Activated naive CD4-positive, alpha-beta T cell treated with anti-CD3 and anti-CD28 coated beads, Interleukin-2, amount 50 U/mL, for 16 hours (primary cell): ENCODE data around the gene CXXC5.

ENCODE experiments used
- DNase-seq: peaks from one replicate; pipeline ENCODE4 v3.0.0-alpha.2; 2020

The CXXC5 gene

GRCh38 chr5:139638736-139639618, 9.2 kb upstream of the CXXC5 start:
- peak; percentile 9 for DNase-seq

DNA sequence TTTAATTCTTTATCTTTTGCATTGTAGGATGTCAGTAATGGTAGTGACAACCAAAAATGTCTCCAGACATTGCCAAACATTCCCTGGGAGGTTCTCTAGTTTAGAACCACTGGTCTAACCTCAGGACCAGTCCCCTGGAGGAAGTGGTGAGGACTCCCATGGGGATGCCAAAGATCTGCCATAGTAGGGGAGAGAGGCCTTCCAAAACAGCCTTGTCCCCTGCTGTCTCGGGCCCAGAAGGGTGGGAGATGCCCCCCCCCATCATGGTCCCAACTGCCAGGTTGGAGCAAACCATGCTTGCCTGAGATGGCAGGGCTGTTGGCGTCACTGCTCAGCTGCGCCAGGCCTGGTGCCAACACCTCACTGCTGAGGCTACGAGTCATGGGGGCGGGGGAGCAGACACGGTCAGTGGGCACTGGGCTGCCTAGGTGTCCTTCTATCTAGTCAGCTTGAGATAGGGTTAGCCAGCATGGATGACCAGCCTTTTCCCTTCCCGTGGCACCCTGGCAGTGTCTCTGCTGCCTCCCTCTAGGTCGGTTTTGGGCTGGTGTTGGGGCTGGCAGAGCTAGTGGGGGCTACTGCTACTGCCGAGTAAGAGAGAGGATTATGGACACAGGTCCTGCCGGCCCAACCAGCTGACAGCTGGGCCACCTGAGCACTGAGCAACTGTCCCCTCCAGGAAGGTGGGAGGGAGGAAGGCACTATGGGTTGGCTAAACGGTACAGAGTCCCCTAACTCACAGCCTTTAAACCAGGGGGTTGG, 8.3 kb upstream of the CXXC5 start:
- peak; percentile 12 for DNase-seq

DNA sequence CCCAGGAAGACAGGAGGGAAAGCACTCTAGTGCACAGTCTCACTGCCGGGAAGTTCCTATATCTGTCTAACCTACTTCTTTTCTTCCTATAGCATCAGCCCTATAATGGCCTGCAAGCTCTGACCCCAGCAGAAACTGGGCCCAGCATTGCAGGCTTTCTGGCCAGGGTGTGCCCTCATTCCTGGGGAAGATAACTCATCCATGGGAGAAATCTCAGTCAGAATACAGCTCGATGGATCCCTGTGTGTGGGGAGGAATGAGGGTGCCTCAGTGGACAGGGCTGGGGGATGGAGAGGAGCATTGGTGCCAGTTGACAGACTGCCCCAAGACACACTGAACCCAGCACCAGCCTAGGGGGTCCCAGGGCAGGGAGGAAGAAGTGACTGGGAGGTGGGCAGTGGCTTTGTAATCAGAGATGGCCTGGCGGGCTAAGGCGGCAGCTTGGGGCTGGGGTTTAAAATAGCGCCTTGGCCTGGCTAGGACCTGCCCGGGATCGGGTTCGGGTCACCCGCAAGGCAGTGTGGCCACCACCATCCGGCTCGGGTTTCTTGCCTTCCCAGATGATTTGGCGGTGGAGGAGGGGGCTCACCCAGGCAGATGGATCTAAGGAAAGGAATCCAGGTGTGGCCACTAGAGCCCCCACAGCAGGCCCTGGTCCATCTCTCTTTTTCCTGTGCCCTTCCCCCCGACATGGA, 7.6 kb upstream of the CXXC5 start:
- DNase-seq = peak; percentile 5

DNA sequence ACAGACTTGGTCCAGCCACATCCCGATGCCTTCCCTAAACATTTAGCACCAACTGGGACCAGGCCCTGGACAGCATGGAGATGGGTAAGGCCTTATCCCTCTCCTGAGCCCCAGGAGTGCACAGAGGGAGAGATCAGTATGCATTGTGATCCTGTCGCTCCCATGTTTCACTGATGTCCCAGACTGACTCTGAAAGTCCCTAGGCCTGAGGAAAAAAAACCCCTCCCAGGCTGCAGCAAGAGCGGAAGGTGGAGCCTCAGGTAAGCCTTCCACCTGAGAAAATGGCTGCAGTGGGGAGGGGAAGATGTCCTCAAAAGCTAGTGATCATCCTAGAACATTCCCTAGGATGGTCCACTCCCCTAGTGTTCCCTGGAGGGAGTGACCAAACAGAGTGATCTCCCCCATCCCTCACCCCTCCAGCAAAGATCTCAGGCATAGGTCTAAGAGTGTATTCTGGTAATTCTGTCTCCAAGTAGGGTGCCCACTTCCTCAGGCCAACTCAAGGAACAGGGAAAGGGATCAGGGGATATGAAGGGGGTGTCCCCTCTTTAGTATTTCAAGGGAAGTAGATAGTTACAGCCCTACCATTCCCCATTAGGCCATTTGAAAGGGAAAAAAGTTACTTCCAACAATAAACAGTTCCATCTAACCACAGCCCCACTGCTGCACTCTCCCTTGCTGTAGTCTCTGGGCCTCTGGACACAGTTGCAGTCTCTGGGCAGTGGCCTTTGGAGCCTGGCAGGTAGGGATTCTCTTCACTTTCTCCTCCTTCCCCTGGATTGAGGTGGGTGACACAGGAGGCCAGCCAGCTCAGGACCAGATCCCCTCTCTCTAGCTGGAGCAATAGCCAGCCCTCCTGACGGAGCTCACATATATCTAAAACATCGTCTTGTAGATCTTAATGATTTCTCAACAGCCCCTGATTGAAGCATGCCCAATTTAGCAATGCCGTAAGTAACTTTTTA, 6.8 kb upstream of the CXXC5 start:
- peak; percentile 1 for DNase-seq

DNA sequence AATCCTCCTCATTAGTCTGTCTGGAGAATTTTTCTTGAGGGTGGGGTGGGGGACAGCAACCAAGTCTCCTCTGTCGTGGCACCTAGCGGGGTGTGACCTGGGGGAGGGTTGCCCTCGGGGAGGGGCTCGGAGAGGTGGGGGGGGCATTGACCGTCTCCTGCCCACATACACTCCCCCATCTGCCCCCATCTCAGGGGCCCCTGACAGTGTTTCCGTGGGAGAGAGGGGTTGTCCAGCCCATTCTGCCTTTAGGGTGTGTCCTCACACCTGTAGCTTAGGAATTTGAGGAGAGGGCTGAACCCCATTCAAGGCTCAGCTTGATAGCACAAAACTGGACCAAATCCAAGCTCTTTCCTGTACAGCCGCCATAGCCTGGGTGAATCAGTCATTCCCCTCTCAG, 5.9 kb upstream of the CXXC5 start:
- DNase-seq = peak; percentile 1

- DNase-seq = peak; percentile 7
These were observed 5.0 kb upstream of the CXXC5 start for GRCh38 chr5:139642891-139643871.

DNA sequence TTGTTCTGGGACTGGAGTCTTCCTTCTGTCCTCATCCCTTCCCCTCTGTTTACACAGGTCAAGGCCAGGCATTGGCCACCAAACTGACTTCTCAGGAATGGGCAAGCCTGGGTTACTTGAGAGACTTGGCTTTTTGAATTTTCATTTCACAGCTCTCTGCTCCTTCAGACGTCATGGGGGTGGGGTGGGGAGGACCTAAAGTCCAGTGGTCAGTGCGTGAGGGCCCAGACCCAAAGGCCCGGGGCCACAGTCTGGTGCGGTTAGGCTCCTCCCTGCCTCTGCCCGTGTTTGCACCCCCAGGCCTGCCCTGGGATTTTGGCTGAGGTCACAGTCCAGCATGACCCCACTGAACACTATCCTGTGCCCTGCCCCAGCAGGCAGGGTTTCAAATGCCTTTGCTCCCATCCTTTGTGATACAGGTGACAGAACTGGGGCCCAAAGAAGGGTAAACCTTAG, 4.1 kb upstream of the CXXC5 start:
- peak; percentile 2 for DNase-seq

DNA sequence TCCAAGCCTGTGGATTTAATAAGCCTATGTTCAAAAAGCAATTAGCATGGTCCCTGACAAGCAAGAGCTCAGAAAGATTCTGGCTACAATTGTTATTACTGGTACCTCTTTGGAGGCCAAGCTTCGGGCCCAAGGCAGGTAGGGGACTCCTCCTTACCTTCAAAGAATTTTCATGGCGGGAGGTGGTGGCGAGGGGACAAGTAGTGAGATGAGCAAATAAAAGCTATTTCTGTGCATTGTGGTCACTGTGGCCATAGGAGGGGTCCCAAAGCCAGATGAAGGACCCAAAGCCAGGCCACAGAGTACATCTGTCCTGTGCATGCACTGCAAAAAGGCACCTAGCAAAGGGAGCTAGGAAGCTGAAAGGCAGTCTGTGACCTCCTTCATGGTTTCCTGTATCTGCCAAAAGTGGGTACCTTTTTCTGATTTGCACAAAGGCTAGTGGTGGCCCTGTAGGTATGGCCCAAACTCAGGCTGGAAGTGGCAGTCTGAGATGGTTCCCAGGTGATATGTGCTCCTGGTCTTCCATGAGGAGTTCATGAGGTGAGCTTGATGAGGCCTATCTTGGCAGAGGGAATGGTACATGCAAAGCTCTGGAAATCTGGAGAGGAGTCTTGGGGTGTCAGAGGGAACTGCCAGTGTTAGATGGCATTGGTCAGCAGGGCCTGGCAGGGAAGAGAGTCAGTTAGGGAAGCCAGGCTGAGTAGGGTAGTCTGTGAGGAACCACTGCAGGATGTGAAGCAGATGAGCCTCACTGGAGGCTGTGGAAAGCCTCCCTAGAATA, 3.3 kb upstream of the CXXC5 start:
- peak; percentile 1 for DNase-seq

- no peak for DNase-seq
These were observed 2.7 kb upstream of the CXXC5 start for GRCh38 chr5:139645430-139645871.

DNA sequence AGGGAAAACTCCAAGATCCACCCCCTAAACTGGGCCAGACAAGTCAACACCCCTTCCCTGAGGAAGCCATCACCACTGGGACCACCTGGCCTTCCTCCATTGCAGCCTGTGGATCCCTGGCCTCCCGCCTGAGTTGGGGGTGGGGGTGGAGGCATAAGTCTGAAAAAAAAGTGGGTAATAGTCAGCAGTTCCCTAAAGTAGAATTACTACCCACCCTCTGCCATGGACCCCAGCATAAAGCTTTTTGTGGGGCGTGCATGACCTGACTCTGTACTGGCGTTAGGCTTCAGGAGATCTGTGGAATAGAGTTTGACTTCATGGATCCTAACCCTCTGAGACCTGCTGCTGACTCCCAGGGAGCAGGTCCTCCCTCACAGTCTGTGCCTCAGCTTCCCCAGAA, 2.0 kb upstream of the CXXC5 start:
- no peak for DNase-seq

DNA sequence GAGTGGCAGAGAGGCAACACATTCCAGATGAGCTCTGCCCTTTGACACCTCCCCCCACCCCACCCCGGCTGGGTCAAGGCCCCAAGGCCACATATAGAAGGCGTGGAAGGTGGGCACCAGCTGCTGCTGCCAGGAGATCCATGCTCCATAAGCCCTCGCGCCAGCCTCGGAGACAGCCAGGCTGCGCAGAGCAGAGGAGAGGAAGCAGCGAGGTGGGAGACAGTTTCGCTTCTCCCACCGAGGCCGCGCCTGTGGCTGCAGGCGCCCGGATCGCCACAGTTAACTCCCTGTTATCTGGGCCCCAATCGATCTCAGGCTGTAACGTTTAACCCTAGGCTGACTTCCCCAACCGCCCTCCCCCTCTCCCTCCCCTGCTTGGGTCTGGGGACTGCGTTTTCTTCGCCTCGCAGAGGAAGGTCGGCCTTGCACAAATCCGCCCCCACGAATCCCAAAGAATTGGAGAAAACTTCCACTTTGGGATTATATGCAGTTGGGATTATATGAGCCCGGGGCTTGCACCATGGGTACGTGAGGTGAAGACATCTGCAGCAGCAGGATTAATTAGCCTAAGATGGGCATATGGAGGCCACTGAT, 1.1 kb upstream of the CXXC5 start:
- no peak for DNase-seq

- DNase-seq = no peak
These were observed 494 bp upstream of the CXXC5 start for GRCh38 chr5:139647506-139648204.

GRCh38 chr5:139649082-139649991, 1.2 kb downstream of the CXXC5 start:
- peak; percentile 31 for DNase-seq

DNA sequence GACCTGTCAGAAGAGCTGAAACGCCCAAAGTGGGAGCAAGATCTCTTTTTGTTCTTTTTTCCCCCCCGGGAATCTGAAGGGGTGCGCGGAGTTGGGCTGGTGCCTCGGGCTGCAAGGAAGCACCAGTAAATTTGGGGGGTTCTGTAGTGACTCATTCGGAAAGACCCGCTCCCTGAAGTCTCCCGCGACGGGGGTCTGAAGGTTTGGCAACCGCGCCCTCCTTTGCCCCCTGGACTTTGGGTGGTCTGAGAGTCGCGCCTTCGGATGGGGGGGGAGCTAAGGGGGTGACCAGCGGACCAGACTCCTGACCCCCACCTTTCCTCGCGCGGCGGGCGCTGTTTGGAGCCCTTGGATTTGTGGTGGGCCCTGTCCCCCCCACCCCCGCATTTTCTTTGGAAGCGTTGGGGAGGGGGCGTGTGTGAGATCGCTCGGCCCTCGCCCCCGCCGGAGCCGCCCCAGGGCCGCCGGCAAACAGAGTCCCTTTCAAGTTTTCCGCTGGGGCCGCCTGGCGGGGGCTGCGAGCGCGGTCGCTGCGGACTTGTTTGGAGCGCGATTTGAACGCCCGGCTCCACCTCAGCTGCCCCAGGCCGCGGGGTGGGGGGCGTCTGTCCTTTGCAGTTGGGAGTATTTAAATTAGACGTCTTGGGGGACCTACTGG, 2.0 kb downstream of the CXXC5 start:
- peak; percentile 39 for DNase-seq

DNA sequence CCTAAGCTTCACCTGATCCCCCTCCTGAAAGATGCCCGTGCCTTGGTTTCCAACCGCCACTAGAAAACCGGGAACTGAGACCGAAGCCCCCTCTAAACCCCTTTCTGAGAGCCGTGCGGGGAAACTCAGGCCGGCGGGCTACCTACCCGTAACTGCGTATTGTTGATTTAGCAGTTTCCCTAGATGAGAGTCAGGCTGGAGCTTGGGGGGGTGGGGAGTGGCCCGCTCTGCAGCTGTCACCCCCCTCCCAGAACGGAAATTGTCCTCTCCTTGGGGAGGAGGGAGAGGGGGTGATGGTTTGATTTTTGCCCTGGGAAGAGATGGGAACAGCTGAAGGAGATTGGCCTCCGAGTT, 2.5 kb downstream of the CXXC5 start:
- DNase-seq = no peak

DNA sequence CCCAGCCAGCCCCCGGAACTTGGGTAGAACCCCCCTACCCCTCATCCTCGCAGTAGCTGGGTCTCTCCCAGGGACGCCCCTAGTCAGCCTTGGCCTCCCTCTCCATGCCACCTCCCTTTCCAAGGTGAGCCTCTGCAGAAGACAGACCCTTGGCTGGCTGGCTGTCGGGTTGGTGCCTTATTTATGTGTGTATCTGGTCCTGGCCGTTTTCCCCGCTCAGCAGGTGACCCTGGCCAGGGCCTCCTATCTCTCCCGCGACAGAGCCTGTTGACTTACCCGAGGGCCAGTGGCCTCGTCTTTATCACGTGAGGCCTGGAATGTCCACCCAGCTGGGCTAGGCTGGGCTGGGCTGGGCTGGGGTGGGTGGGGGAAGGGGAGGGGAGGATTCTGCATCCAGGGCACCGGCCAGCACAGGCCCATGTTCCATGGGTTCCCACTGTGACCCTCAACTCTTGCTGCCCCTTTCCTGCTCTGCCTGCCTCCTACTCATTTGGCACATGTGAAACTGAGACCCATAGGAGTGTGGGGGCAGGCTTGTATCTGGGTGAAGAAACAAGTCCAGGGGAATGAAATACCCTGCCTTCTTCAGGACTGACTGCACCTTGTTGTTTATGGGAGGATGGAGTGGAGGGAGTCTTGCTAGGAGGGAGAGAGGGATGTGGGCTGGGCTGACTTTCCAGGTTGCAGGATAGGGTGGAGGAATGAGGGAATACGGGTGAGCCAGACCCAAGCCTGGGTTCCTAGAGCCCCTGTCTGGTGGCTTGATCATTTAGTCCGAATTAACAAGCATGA, 3.1 kb downstream of the CXXC5 start:
- DNase-seq = no peak
